HepG2 (cell line): Measurements from ENCODE around the gene WDR81. TPM values are rescaled to one million over a fixed set of nuclear protein-coding genes. Genes with fewer than 3 reads are reported as not detected.

ENCODE experiments used
- ERF ChIP-seq: IDR thresholded peaks from 2 replicates; pipeline ENCODE4 v1.6.1; 2018; ENCODE audit warnings: missing biosample characterization, missing genetic modification reagents
- HNRNPH1 ChIP-seq: fragments of 200-400 bp; formaldehyde crosslinking; optimal IDR thresholded peaks from 2 replicates; pipeline ENCODE3; 2017; ENCODE audit warnings: mild to moderate bottlenecking, low read depth, low read length
- POLR2G ChIP-seq: fragments of 200-400 bp; formaldehyde crosslinking; IDR thresholded peaks from 2 replicates; pipeline ENCODE4 v1.6.1; 2018; ENCODE audit warnings: mild to moderate bottlenecking, low read depth, low read length, moderate library complexity
- TEAD2 ChIP-seq: sonication (generic); formaldehyde crosslinking; IDR thresholded peaks from 2 replicates; pipeline ENCODE4 v1.9.0; 2021; ENCODE audit warnings: missing genetic modification reagents
- ZBTB3 ChIP-seq: sonication (generic); formaldehyde crosslinking; IDR thresholded peaks from 2 replicates; pipeline ENCODE4 v1.4.0; 2020; ENCODE audit warnings: low read depth, mild to moderate bottlenecking, moderate library complexity, missing genetic modification reagents, borderline replicate concordance
- ZNF136 ChIP-seq: sonication (generic); formaldehyde crosslinking; IDR thresholded peaks from 2 replicates; pipeline ENCODE4 v1.8.1; 2022; ENCODE audit warnings: low read depth, mild to moderate bottlenecking, moderate library complexity, missing genetic modification reagents
- ZNF17 ChIP-seq: sonication (generic); formaldehyde crosslinking; IDR thresholded peaks from 2 replicates; pipeline ENCODE4 v1.5.0; 2020; ENCODE audit warnings: mild to moderate bottlenecking, missing genetic modification reagents
- ZNF629 ChIP-seq: sonication (generic); formaldehyde crosslinking; conservative IDR thresholded peaks from 2 replicates; pipeline ENCODE4 v1.5.0; 2020; ENCODE audit warnings: missing genetic modification reagents
- polyA plus RNA-seq, 8 experiments: library from polyadenylated mRNA; depleted of rRNA in 3 of 8; stranded (reverse) in 7 of 8; unstranded in 1 of 8; fragments of >200 nt; fragmentation: Illumina TruSeq in 4 of 8; extraction: Trizol in 4 of 8; gene quantifications; 2 replicates each; pipeline versions ENCODE4 v1.2.1 to v1.2.3, GENCODE V29; 2011 to 2016; ENCODE audit warnings: low read depth in 4 of 8, missing spikeins in 1 of 8, mixed read lengths in 1 of 8; ENCODE audit not compliant: insufficient read depth in 1 of 8
- total RNA-seq, 5 experiments: library from RNA; depleted of rRNA; stranded (reverse); fragments of >200 nt; fragmentation: Illumina TruSeq; extraction: Trizol; gene quantifications; 2 replicates each; pipeline ENCODE4 v1.2.3, GENCODE V29; 2016; ENCODE audit warnings: low read depth in 1 of 5
- TF ChIP-seq, protein P1 (sequence below): sonication (generic); formaldehyde crosslinking; IDR thresholded peaks from 2 replicates; pipeline ENCODE4 v1.8.0; 2023; ENCODE audit warnings: mild to moderate bottlenecking, missing genetic modification reagents
- TF ChIP-seq, protein P2 (sequence below): sonication (generic); formaldehyde crosslinking; IDR thresholded peaks from 2 replicates; pipeline ENCODE4 v1.4.0; 2020; ENCODE audit warnings: missing genetic modification reagents
- TF ChIP-seq, protein P3 (sequence below): sonication (generic); formaldehyde crosslinking; IDR thresholded peaks from 2 replicates; pipeline ENCODE4 v1.4.0; 2020; ENCODE audit warnings: missing genetic modification reagents
- TF ChIP-seq, protein P4 (sequence below): sonication (generic); formaldehyde crosslinking; IDR thresholded peaks from 2 replicates; pipeline ENCODE4 v1.4.0; 2020; ENCODE audit warnings: missing genetic modification reagents
- TF ChIP-seq, protein P5 (sequence below): sonication (generic); formaldehyde crosslinking; IDR thresholded peaks from 2 replicates; pipeline ENCODE4 v1.4.0; 2020; ENCODE audit warnings: mild to moderate bottlenecking, missing genetic modification reagents
- TF ChIP-seq, protein P6 (sequence below): sonication (generic); formaldehyde crosslinking; IDR thresholded peaks from 2 replicates; pipeline ENCODE4 v1.8.1; 2022; ENCODE audit warnings: mild to moderate bottlenecking, missing genetic modification reagents

WDR81 gene
- total and polyA plus RNA-seq, 2 of the 13 experiments (the other 11 are each of a cell fraction or from before 2014, with no cell fraction given) = 9.1 to 16.7 TPM

DNA sequence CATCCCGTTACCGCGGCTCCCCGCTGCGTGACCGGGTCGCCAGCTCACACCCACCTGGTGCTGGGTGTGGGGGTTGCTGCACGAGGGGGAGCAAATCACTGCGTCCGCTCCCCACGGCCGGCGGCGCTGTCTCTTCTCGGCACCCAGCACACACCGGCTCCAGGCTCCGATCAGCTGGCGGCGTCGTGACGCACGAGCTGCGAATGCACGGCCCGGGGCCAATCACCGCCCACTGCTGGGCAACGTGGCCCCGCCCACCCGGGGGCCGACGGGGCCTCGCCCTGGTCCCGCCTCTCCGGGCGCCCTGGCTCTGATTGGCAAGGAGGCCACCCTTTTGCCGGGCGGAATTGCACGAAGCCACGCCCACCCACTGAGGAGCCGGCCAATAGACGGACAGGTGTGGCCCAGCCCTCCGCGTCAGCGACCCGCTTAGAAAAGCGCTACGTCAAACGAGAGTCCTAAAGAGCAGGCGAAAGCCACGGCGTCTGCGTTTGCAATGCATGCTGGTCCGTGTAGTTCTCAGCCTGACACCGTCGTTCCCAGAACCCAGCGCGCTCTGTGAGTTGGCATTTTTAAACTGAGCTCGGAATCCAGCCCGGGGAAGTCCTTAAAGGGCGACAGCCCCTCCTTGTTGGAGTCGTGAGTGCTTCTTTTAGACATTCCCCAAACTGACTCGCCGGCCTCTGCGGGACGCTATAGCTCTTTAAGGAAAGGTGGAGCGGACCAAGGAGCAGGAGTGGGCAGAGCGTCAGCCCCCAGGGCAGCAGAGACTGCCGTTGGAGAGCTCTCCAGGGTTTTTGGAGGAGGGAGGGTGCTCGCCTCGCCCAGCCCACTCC, 8.2 kb upstream of the WDR81 start (continued):
- TF ChIP-seq, protein P1, sequence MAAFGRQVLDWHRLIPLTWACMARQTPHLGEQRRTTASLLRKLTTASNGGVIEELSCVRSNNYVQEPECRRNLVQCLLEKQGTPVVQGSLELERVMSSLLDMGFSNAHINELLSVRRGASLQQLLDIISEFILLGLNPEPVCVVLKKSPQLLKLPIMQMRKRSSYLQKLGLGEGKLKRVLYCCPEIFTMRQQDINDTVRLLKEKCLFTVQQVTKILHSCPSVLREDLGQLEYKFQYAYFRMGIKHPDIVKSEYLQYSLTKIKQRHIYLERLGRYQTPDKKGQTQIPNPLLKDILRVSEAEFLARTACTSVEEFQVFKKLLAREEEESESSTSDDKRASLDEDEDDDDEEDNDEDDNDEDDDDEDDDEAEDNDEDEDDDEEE (CRISPR knock-in tag) = no peak
- TF ChIP-seq, protein P2, sequence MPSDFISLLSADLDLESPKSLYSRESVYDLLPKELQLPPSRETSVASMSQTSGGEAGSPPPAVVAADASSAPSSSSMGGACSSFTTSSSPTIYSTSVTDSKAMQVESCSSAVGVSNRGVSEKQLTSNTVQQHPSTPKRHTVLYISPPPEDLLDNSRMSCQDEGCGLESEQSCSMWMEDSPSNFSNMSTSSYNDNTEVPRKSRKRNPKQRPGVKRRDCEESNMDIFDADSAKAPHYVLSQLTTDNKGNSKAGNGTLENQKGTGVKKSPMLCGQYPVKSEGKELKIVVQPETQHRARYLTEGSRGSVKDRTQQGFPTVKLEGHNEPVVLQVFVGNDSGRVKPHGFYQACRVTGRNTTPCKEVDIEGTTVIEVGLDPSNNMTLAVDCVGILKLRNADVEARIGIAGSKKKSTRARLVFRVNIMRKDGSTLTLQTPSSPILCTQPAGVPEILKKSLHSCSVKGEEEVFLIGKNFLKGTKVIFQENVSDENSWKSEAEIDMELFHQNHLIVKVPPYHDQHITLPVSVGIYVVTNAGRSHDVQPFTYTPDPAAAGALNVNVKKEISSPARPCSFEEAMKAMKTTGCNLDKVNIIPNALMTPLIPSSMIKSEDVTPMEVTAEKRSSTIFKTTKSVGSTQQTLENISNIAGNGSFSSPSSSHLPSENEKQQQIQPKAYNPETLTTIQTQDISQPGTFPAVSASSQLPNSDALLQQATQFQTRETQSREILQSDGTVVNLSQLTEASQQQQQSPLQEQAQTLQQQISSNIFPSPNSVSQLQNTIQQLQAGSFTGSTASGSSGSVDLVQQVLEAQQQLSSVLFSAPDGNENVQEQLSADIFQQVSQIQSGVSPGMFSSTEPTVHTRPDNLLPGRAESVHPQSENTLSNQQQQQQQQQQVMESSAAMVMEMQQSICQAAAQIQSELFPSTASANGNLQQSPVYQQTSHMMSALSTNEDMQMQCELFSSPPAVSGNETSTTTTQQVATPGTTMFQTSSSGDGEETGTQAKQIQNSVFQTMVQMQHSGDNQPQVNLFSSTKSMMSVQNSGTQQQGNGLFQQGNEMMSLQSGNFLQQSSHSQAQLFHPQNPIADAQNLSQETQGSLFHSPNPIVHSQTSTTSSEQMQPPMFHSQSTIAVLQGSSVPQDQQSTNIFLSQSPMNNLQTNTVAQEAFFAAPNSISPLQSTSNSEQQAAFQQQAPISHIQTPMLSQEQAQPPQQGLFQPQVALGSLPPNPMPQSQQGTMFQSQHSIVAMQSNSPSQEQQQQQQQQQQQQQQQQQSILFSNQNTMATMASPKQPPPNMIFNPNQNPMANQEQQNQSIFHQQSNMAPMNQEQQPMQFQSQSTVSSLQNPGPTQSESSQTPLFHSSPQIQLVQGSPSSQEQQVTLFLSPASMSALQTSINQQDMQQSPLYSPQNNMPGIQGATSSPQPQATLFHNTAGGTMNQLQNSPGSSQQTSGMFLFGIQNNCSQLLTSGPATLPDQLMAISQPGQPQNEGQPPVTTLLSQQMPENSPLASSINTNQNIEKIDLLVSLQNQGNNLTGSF (CRISPR knock-in tag) = no peak
- peak; percentile 41 for TF ChIP-seq ERF (CRISPR knock-in tag)
- TF ChIP-seq ZNF136 (CRISPR knock-in tag) = no peak
- TF ChIP-seq HNRNPH1 = no peak
- TF ChIP-seq, protein P3, sequence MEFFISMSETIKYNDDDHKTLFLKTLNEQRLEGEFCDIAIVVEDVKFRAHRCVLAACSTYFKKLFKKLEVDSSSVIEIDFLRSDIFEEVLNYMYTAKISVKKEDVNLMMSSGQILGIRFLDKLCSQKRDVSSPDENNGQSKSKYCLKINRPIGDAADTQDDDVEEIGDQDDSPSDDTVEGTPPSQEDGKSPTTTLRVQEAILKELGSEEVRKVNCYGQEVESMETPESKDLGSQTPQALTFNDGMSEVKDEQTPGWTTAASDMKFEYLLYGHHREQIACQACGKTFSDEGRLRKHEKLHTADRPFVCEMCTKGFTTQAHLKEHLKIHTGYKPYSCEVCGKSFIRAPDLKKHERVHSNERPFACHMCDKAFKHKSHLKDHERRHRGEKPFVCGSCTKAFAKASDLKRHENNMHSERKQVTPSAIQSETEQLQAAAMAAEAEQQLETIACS = no peak
- 0 out of 2 replicates have a peak, but pooled peaks have one; percentile 22 for TF ChIP-seq TEAD2 (CRISPR knock-in tag)
- TF ChIP-seq, protein P4, sequence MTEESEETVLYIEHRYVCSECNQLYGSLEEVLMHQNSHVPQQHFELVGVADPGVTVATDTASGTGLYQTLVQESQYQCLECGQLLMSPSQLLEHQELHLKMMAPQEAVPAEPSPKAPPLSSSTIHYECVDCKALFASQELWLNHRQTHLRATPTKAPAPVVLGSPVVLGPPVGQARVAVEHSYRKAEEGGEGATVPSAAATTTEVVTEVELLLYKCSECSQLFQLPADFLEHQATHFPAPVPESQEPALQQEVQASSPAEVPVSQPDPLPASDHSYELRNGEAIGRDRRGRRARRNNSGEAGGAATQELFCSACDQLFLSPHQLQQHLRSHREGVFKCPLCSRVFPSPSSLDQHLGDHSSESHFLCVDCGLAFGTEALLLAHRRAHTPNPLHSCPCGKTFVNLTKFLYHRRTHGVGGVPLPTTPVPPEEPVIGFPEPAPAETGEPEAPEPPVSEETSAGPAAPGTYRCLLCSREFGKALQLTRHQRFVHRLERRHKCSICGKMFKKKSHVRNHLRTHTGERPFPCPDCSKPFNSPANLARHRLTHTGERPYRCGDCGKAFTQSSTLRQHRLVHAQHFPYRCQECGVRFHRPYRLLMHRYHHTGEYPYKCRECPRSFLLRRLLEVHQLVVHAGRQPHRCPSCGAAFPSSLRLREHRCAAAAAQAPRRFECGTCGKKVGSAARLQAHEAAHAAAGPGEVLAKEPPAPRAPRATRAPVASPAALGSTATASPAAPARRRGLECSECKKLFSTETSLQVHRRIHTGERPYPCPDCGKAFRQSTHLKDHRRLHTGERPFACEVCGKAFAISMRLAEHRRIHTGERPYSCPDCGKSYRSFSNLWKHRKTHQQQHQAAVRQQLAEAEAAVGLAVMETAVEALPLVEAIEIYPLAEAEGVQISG (CRISPR knock-in tag) = peak; percentile 51
- TF ChIP-seq ZNF629 (CRISPR knock-in tag) = no peak
- TF ChIP-seq ZNF17 = no peak
- TF ChIP-seq, protein P5, sequence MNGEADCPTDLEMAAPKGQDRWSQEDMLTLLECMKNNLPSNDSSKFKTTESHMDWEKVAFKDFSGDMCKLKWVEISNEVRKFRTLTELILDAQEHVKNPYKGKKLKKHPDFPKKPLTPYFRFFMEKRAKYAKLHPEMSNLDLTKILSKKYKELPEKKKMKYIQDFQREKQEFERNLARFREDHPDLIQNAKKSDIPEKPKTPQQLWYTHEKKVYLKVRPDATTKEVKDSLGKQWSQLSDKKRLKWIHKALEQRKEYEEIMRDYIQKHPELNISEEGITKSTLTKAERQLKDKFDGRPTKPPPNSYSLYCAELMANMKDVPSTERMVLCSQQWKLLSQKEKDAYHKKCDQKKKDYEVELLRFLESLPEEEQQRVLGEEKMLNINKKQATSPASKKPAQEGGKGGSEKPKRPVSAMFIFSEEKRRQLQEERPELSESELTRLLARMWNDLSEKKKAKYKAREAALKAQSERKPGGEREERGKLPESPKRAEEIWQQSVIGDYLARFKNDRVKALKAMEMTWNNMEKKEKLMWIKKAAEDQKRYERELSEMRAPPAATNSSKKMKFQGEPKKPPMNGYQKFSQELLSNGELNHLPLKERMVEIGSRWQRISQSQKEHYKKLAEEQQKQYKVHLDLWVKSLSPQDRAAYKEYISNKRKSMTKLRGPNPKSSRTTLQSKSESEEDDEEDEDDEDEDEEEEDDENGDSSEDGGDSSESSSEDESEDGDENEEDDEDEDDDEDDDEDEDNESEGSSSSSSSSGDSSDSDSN (CRISPR knock-in tag) = no peak
- TF ChIP-seq, protein P6, sequence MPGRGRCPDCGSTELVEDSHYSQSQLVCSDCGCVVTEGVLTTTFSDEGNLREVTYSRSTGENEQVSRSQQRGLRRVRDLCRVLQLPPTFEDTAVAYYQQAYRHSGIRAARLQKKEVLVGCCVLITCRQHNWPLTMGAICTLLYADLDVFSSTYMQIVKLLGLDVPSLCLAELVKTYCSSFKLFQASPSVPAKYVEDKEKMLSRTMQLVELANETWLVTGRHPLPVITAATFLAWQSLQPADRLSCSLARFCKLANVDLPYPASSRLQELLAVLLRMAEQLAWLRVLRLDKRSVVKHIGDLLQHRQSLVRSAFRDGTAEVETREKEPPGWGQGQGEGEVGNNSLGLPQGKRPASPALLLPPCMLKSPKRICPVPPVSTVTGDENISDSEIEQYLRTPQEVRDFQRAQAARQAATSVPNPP (CRISPR knock-in tag) = no peak
- peak; percentile 87 for TF ChIP-seq POLR2G
- no peak for TF ChIP-seq ZBTB3 (CRISPR knock-in tag)
